GM19452 (cell line): Measurements from ENCODE around the gene HAUS3.
A peak's percentile ranks its signal among the peaks of the same experiment; 100 is the strongest.

Experiments used
- ATAC-seq: cut with Tn5 transposase; IDR thresholded peaks from one replicate; pipeline ENCODE4 v1.9.1; 2021; ENCODE audit not compliant: unreplicated experiment

The HAUS3 gene

DNA sequence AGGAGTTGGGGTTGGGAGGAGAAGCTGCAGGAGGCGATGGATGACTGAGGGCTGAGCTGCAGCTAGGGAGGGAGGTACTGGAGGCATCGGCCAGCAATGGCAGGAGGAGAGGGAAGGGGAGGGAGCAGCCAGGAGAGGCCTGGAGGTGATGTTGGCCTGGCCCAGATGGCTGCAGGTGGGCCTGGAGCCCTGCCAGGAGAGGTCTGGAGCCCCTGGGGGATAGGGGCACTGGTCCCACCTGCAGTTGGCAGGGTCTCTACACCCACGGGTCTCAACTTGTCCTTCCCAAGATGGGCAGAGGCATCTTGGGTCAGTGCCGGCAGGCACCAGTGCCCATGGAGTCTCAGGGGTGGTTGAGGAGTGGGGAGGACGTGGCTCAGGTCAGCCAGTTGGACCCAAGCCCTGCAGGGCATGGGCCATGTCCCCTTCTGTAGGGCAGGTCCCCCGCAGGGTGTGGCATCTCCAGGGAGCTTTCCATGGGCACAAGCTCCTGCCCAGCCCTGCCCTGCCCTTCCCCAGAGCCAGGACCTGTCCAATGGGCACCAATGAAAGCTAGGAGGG, 22.6 kb upstream of the HAUS3 start:
- no peak for ATAC-seq

DNA sequence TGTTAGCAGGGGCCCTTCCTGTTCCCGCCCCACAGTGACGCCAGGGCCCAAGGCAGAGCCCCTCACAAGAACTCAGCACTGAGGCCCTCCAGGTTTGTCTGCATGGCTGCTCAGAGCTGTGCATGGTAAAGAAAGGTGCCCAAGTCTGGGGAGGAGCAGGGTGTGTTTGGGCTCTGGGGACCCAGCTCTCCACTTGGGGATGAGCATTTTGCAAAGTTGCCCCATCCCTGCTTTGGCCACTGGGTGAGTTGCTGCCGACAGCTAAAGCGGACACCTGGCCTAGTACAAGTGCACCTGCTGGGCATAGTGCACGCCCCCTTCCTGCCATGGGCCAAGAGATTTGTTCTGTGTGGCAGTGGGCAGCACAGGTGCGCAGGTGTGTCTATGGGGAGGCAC, 22.0 kb upstream of the HAUS3 start:
- no peak for ATAC-seq

DNA sequence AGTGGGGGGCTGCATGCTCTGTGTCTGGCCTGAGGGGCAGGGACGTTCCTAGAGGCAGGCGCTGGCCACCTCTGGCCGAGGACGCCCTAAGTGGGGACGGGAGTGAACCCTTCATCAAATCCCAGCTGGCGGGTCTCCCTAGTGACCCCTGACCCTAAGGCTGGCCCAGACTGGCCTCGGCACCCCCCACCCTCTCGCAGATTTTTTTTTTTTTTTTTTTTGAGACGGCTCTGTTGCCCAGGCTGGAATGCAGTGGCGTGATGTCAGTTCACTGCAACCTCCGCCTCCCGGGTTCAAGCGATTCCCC, 21.0 kb upstream of the HAUS3 start:
- no peak for ATAC-seq

DNA sequence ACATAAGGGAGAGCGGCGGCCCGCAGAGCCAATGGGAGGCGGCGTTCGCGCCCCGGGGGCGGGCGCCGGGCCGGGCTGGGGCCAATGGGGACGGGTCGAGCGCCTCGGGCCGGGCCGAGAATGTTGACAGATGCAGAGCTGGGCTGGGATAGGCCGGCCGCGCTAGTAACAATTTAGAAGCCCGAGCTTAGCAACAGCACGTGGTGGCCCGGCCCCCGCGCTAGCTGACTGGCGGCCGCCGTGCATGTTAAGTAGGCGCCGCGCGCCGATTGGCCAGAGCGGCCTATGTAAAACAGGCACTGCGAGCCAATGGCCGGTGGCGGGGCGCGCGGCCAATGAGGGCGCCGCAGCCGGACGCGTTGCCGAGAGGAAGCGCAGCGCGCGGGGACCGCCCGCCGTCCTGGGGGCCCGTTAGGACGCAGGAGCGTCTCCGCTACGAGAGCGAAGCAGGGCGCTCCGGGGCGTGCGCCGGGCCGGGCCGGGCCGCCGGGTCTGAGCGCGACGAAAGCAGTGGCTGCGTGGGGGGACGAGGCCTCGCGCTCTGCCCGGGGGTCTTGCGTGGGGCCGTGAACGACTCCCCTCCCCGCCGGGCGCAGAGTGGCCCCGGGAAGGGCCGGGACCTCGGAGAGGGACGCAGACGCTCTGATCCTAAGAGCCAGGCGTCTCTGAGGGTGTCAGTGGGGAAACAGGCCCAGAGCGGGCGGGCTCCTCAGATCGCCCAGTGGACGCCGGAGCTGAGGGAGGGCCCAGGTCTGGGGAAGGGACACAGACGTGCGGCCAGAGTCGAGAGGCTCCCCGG, 20.4 kb upstream of the HAUS3 start:
- peak; percentile 93 for ATAC-seq

DNA sequence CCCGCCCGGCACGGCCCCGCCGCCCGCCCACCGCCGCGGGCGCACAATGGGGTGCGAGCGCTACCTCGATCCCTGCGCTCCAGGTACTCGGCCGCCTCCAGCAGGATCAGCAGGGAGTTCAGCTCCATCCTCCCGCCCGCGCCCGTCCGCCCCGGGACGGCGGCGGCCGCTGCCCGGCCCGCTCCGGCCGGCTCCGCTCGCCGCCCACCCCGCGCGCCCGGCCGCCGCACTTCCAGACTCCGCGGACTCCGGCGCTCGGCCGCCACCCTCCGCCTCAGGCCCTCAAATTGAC, 19.9 kb upstream of the HAUS3 start, which contains the start of gene MXD4:
Gene MXD4, minus strand, starts transcription at position 257 of the 292 bp plus-strand sequence. Its CDS starts 129 bp downstream, at position 128.
- ATAC-seq, result peak; percentile 0

DNA sequence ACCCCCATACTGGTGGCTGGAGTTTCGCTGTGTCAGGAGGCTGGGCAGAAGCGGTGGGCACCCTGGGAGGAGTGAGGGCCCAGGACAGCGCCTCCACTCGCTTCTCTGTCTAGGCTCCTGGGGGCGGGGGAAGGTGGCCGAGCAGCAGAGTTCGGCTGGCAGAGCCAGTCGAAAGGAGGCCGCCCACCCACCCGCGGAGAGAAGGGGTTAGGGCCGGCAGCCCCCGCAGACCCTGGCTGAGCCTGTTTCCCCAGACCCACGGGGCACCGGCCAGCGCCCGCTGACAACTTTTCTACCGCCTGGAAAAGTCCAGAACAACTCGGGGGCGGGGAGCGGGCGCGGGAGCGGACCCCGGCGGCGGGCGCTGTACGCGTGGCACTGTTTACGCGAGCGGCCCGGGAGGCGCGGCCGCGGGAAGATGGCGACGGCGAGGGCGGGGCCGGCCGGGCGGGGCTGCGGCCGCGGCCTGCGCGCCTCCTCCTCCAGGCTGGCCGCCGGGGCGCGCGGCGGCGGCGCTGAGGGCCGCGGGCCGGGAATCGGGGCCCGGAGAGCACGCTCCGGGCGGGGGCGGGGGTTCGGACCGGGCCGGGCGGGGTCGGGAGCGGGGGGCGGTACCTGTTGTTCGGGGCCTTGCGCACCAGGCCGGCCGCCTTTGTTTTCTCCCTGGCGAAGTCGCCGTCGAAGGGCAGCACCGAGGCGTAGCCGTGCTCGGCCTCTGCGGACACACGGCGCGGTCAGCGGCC, 19.4 kb upstream of the HAUS3 start:
- no peak for ATAC-seq

DNA sequence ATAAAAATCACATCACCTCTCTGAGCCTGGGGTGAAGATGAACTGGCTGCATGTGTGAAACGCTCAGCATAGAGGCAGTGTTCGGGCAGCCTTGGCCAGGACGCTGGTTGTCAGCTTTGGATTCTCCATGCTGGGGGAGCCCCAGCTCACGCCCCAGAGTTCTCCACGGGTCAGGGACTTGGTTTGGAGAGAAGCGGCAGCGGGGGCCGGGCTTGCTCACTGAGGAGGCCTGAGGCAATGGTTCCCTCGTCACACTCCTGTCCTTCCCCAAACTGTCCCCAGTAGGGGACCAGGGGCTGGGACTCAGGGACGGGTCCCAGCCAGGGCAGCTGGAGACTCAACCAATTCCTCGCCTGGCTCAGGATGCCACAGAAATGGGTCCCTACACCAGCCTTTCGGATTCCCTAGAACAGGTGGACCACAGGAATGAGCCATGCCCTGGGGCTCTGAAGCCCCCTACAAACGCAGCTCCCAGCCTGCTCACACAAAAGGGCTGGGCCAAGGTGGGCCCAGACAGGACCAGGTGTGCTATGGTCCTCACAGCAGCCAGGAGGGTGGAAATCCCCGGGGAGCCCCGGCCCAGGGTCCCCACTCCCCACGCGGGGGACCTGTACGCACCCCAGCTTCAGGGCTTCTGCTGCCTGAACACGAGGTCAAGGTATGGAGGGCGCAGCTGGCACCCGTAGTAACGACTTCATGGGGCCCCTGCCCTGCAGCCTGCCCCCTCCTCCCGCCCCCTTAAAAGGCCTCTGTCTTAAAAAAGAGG, 18.6 kb upstream of the HAUS3 start:
- ATAC-seq, result no peak

DNA sequence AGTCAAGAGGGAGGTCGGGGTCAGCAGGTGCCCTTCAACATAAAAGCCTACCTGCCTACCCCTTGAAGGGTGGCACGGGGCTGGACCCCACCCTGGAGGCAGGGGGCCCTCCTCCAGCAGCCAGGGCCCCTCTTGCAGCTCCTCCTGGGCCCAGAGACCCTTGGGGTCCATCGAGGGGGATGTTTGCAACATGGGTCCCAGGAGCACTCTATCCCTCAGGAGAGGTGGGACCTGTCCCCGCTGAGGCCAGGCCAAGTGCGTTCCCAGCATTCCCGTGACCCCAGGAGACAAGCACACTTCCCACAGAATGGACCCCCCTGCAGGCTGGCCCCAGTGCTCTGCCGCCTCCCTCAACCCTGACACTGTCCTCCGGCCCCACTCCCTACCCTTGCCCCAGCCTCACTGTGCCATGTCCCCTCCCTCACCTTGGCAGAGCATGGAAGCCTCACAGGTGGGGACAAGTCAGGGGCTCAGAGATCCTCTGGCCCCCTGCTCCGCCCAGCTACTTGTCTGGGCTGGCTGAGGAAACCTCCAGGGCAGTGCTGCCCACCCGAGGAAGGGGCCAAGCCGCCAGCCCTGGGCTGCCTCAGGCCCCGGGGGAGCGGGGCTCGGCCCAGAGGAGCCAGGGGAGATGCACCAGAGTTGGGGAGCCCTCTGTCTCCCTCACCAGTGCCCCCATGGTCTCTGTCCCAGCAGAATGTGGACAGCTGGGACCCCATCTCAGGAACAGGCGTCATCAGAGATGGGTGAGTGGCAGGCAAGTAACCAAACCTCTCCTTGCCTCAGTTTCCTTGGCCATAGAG, 17.8 kb upstream of the HAUS3 start:
- ATAC-seq, result no peak

DNA sequence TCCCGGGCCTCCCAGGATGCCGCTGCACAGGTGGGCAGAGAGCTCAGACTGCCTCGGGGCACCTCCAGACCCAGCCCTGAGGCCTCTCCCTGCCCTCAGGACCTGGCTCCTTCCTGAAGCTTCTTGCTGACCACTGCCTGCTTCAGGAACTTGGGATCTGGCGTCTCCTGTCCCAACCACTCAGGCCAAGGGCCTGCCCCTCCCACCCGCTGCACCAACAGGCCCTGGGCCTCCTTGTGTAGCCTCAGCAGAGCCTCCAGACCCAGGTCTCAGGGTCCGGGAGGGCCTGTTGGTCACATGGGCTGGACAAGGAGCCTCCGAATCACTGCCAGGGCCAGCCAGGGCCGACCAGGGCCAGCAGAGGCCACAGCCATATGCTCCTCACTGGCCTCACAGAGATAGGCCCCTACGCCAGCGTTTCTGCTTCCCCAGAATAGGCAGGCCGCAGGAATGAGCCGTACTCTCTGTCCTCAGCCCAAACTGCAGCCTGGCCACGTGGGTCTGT, 17.2 kb upstream of the HAUS3 start:
- ATAC-seq, result no peak

DNA sequence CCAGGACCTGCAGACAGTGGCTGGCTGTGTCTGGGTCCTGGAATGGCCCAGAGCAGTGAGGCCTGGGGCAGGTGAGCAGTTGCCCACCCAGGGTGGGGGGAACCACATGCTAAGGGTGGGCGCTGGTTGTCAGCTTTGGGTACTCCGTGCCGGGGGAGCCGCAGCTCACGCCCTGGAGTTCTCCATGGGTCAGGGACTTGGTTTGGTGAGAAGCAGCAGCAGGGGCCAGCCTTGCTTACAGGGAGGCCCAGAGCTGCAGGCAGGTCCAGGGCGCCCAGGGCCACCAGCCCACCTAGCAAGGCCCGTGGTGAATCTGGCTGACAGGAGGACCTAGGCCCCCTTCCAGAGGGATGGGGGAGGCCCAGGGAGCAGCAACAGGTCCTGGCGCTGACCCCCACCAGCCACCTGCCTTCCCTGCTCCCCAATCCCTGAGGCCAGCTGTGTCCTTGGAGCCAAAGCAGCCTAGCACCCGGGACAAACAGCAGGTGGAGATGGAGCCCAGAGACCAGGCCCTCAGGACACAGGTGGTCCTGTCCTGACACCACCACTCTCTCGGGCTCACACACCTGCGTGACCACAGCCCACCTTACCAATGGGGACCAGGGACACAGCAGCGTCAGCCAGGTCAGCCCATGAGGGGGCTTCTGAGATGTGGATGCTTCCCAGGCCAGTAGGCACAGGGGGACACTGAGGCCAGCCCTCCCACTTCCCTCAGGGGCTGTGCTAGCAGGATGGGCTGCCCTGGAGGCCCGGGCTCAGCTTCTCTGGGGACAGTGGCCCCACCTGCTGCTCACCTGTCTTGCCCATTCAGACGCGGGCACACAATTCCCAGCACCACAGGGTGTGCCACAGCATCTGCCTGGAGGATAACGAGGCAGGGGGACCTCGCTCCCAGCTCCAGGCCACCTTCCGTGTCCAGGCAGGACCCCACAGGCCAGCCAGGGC, 16.4 kb upstream of the HAUS3 start:
- ATAC-seq, result no peak

DNA sequence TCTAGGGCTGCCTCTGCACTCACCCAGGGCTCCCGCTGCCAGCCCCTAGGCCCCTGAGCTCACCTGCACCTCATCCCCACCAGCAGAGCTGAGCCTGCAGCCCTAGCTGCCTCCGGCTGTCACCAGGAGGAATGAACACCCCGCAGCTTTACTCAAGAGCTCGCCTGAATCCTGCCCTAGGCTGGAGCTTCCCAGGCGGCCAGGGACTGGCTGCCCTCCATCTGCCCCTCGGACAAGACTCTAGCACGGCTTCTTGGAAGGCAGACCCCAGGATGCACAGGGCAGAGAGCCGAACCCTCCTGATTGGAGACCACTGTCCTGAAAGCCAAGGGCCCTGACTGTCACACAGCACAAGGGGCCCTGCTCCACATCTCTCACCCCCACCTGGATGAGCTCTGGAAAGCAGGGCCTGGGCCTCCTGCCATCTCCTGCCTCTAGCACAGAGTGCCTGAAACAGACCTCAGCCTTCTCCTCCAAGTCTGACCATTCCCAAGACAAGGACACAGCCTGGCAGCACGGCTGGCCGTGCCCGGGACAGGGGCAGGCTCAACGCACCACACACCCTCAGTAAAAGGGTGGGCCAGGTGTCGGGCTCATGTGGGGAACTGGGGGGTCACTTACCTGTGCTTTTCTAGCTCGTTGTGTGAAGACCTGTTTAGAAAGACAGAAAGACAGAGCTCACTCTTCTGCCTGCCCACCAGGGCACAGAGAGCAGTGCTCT, 15.6 kb upstream of the HAUS3 start:
- ATAC-seq, result no peak

DNA sequence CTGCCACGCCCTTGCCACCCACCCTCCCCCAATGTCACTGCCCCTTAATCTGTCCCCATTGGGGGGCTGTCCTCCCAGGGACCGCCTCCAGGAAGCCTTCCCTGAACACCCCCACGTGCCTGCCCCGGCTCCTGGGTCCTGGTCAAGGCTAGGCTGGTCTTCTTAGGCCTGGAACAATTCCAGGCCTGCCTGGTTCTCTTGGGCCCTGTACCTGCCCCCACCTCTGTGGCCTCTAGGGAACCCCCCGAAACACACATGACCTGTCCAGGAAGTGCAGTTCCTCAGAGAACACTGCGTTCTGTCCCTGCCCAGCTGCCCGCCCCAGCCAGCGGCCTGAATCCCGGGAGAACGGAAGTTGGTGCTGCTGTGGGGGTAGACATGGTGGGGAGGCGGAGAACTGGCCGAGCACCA, 14.9 kb upstream of the HAUS3 start:
- ATAC-seq, result no peak

DNA sequence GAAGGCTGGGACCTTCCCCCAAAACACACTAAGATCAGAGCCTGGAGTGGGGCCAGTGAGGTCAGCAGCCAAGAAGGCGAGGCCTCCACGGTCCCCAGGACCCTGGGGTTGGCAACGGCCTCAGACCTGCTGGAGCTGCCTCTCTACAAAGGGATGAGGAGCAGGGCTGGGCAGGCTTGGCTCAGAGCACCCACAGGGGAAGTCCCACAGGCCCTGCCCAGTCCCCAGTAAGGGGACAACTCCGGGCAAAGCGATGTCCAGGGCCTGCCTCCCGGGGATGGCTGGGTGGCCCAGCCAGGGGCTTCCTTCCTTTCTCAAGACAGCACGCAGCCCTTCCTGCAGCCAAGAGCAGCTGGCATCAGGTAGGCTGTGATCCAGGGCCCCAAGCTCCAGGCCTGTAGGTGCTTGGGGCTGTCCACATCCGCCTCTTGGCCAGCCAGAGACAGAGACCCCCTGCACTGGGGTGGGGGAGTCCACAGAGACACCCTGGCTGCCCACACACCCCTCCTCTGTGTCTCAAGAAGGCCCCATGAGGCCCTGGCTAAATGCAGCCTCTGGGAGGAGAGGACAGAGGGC, 14.3 kb upstream of the HAUS3 start:
- no peak for ATAC-seq

DNA sequence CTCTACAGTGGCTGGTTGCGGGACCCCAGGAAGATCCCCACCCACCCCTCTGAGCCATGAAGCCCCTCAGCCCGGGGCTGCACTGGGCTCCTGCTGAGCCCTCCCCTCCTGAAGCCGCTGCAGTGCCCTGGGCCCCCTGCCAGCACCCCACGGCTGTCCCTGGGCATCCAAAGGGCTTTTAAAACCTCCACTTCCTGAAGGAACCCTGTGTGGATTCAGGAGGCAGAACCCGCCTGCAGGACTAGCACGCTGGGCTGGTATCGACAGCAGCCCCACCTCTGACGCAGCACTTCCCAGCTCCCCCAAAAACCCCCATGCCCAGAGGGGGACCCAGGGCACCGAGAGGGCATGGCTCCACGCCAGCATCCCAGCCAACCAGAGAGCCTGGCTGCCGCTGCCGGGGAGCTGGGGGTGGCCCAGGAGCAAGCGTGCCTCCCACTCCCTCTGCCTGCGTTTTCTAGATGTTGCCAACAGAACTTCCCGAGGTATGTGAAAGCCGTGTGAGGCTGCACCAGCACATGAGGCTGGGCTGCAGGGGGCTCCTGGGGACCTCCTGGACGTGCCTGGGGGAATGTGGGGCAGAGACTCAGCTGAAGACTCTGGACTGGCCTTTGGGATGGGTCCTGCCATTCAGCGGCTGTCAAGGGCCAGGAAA, 13.7 kb upstream of the HAUS3 start:
- ATAC-seq, result no peak

DNA sequence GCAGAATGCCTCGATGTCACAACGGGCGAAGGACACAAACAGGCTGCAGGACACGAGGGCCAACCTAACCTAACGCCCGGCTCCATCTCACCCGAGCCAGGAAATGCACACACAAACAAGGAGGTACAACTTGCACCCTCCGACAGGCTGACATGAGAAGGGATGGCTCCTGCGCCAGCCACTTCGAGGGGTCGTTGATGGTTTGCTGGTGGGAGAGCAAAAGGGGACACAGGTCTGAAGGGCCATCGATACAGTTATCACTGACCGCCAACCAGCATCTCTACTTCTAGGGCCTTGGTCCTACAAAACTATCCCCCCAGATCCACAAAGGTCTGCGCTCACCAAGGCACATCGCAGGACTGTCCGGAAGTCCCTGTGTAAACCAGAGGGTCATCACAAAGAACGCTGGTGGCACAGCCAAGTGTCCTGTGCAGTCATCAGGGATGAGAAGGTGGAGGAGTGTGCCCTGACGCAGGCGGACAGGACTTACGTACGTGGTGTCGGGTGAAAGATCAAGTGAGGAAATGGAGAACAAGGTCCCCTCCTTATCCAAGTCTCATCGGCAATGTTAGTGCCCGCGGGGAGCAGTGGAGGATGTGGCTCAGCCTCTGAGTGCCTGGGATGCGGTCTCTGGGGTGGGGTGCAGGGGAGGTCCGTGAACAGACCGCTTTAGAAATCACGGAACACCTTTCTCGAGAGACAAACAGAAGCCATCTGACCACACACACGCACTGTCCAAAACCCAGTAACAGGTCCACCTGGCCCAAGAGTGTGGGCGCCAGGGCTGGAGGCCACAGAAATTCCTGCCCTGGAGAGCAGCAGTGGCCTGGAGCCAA, 13.0 kb upstream of the HAUS3 start:
- ATAC-seq, result no peak

DNA sequence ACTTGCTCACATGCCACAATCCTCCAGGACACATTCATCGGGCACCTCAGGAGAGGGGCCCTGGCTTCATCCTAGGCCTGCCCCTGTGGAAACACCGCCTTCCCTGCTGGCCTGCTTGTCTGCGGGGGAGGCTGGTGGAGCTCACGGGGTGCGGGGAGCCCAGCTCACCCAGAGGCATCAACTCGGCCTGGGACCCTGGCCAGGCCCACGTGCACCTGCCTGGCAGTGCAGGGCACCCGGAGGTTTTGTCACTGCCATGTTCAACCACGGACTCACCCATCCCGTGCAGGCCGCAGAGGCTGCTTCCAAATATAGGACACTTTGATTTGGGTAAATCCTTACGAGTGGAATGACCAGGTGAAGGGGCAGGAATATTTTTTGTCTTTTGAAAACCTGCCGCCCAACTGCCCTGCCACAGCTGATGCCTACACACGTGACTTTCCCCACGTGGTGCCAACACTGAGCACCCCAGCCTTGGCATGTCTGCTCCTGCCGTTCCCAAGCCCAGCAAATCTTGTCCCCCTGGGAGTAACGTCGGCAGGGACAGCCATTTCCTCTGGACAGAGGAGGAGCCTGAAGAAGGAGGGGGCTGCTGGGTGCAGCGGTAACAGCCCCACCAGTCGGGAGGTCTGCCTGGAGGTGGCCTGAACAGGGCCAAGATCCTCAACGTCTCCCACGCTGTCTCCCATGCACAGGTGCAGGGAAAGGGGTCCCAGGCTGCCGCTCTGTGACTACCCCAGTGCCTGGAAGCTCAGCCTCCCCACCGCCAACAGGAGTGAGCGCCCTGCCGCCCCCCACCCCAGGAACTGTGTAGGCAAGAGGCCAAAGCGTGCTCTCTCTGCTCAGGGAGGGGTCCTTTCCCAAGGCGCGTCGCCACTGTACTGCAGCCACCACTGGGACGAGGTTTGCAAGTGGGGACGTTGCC, 11.5 kb upstream of the HAUS3 start:
- no peak for ATAC-seq
